Astrocyte (in vitro differentiated cells and primary cell): ENCODE results near the gene MREG.

Source experiments
- EZH2 ChIP-seq: IDR thresholded peaks from 2 replicates; pipeline ENCODE4 v1.6.1; 2012; ENCODE audit warnings: mild to moderate bottlenecking, low read length, inconsistent platforms; ENCODE audit not compliant: insufficient read depth
- TF ChIP-seq, protein P1 (sequence below): IDR thresholded peaks from 2 replicates; pipeline ENCODE4 v1.5.1; 2011; ENCODE audit warnings: low read depth, mild to moderate bottlenecking, inconsistent platforms, low read length, moderate library complexity; ENCODE audit not compliant: insufficient read depth

DNA sequence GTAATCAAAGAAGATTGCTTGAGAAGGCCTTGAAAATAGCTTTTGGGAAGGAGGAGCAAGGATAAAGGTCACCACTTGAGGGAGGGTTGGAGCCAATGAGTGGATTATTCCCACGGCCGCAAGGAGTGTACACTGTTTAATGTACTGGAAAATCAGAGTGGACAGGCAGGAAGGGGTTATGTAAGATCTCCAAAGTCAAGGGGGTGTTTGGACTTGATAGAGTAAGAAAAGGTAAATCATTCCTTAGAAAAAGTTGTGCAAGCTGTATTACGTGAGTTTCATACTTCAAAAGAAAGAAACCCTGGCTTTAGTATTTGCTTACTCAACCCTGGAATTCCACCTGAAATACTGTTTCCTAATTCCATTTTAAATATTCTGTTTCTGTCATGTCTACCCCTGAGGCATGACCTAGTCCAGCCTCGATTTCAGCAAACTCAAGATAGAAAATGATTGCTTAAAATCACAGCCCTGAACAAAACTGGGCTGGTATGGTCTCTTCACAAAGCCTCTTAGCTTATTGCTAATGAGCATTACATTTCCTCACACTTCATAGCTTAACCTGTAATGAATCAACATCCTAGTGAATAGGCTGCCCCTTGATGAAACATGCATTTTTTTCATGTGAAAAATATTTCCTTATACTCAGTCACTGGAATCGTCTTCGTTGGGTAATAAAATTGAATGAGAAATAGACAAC is 1.1 kb downstream of the MREG start:
- TF ChIP-seq, protein P1, sequence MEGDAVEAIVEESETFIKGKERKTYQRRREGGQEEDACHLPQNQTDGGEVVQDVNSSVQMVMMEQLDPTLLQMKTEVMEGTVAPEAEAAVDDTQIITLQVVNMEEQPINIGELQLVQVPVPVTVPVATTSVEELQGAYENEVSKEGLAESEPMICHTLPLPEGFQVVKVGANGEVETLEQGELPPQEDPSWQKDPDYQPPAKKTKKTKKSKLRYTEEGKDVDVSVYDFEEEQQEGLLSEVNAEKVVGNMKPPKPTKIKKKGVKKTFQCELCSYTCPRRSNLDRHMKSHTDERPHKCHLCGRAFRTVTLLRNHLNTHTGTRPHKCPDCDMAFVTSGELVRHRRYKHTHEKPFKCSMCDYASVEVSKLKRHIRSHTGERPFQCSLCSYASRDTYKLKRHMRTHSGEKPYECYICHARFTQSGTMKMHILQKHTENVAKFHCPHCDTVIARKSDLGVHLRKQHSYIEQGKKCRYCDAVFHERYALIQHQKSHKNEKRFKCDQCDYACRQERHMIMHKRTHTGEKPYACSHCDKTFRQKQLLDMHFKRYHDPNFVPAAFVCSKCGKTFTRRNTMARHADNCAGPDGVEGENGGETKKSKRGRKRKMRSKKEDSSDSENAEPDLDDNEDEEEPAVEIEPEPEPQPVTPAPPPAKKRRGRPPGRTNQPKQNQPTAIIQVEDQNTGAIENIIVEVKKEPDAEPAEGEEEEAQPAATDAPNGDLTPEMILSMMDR: no peak
- TF ChIP-seq EZH2: no peak
